KMS-11 (cell line): ENCODE measurements around the gene SH3GL2.

Experiments used
- H2AFZ ChIP-seq: fragments of 200-600 bp; sonication (generic); 2 replicates; pipeline ENCODE4 v1.6.1; 2016; ENCODE audit warnings: antibody characterized with exemption, mixed run types, low read depth
- H3K27ac ChIP-seq: fragments of 200-600 bp; sonication (generic); 2 replicates; pipeline ENCODE4 v1.6.1; 2016; ENCODE audit warnings: mild to moderate bottlenecking, mixed run types
- H3K27me3 ChIP-seq: fragments of 200-600 bp; sonication (generic); 2 replicates; pipeline ENCODE4 v1.6.1; 2017; ENCODE audit warnings: mild to moderate bottlenecking, low read depth, mixed run types, moderate library complexity; ENCODE audit not compliant: insufficient read depth
- H3K36me3 ChIP-seq: fragments of 200-600 bp; sonication (generic); 2 replicates; pipeline ENCODE4 v1.6.1; 2017; ENCODE audit warnings: mild to moderate bottlenecking, mixed run types; ENCODE audit not compliant: insufficient read depth
- H3K4me1 ChIP-seq: fragments of 200-600 bp; sonication (generic); 2 replicates; pipeline ENCODE4 v1.6.1; 2016; ENCODE audit warnings: mild to moderate bottlenecking, low read depth, mixed run types; ENCODE audit not compliant: poor library complexity, severe bottlenecking
- H3K4me2 ChIP-seq: fragments of 200-600 bp; sonication (generic); 2 replicates; pipeline ENCODE4 v1.7.0; 2016; ENCODE audit warnings: mild to moderate bottlenecking, mixed run types
- H3K4me3 ChIP-seq: fragments of 200-600 bp; sonication (generic); IDR thresholded peaks from 2 replicates; pipeline ENCODE4 v1.6.1; 2017; ENCODE audit warnings: low read depth, low read length, mixed read lengths; ENCODE audit not compliant: insufficient read depth
- H3K79me2 ChIP-seq: fragments of 200-600 bp; sonication (generic); 2 replicates; pipeline ENCODE4 v1.6.1; 2016; ENCODE audit warnings: low read depth, mixed run types; ENCODE audit not compliant: insufficient read depth
- H3K9ac ChIP-seq: fragments of 200-600 bp; sonication (generic); 2 replicates; pipeline ENCODE4 v1.6.1; 2016; ENCODE audit warnings: mild to moderate bottlenecking, mixed run types
- H4K20me1 ChIP-seq: fragments of 200-600 bp; sonication (generic); 2 replicates; pipeline ENCODE4 v1.6.1; 2016; ENCODE audit warnings: mild to moderate bottlenecking, mixed run types; ENCODE audit not compliant: insufficient read depth
- CTCF ChIP-seq: fragments of 200-600 bp; sonication (generic); conservative IDR thresholded peaks from 2 replicates; pipeline ENCODE4 v1.6.1; 2017; ENCODE audit warnings: low read depth, mild to moderate bottlenecking, antibody characterized with exemption, low read length, moderate library complexity, mixed read lengths

The SH3GL2 gene

DNA sequence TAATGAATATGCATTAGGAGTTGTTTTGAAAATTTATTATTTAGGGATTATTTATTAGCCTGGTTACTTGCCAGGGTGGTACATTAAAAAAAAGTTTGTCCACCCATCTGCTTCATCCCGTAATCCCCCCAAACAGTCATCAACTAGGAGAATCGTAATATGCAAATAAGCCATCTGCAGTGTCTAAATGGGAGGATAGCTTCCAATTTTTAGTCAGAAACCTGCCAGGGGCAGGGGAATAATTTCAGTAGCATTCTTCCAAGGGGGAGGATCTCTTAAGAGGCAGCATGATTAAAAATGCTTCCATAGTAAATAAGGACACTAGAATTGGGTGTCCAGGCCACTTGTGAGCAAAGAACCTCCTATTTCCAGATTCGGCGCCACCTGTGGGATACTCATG lies 43.3 kb downstream of the SH3GL2 start:
- Histone ChIP-seq H3K27ac (no peak overlapping the region), H3K27me3 (no peaks in the 10 kb centered on the region), H3K36me3 (no peaks in the 10 kb centered on the region), H3K4me3 (no peak overlapping the region), H3K4me2 (no peak overlapping the region), H3K79me2 (no peaks in the 10 kb centered on the region), H4K20me1 (no peaks in the 10 kb centered on the region), H3K9ac (no peak overlapping the region), H2AFZ (no peak overlapping the region), H3K4me1 (no peaks in the 10 kb centered on the region)
- no peak for TF ChIP-seq CTCF

DNA sequence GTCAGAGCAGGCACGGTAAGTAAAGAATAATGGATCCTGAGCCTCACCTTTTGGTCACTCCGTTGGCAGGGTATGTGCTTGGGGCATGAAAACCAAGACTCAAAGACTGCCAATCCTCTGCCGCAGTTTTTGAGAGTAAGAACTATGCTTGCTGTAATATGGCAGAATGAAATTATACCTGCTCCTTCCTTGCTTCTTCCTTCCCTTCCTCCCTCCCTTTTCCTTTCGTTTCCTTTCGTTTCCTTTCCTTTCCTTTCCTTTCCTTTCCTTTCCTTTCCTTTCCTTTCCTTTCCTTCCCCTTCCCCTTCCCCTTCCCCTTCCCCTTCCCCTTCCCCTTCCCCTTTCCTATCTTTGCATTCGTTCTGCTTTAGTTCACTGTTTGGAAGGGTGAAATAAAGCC lies 43.9 kb downstream of the SH3GL2 start:
- Histone ChIP-seq H3K27me3 (no peaks in the 10 kb centered on the region), H4K20me1 (no peaks in the 10 kb centered on the region), H3K4me1 (no peaks in the 10 kb centered on the region), H3K27ac (no peak overlapping the region), H3K9ac (no peak overlapping the region), H3K4me3 (no peak overlapping the region), H3K4me2 (no peak overlapping the region), H3K36me3 (no peaks in the 10 kb centered on the region), H3K79me2 (no peaks in the 10 kb centered on the region), H2AFZ (no peak overlapping the region)
- TF ChIP-seq CTCF: no peak

DNA sequence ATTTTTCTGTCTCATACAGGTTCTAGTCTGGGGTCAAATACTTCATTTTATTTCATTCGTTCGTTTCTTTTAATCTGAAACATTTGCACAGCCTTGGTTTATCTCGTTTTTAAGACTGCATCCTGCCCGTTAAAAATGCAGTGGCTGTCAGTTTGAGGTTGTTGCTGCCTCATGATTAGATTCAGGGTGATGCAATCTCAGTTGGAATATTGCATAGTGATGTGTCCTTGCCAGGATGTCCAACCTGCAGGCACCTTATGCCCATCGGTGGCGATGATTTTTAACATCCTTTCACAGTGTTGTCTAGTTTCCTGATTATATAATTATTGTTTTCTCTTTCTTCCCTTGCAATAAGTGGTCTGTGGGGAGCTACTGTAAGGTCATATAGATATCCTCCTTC lies 45.1 kb downstream of the SH3GL2 start:
- no peaks in the 10 kb centered on the region for H3K4me1 ChIP-seq
- no peaks in the 10 kb centered on the region for H3K79me2 ChIP-seq
- TF ChIP-seq CTCF: no peak
- no peak overlapping the region for H2AFZ ChIP-seq
- H3K4me3 ChIP-seq: no peak overlapping the region
- no peaks in the 10 kb centered on the region for H4K20me1 ChIP-seq
- H3K27ac ChIP-seq: no peak overlapping the region
- no peaks in the 10 kb centered on the region for H3K36me3 ChIP-seq
- no peaks in the 10 kb centered on the region for H3K27me3 ChIP-seq
- no peak overlapping the region for H3K9ac ChIP-seq
- H3K4me2 ChIP-seq: no peak overlapping the region

DNA sequence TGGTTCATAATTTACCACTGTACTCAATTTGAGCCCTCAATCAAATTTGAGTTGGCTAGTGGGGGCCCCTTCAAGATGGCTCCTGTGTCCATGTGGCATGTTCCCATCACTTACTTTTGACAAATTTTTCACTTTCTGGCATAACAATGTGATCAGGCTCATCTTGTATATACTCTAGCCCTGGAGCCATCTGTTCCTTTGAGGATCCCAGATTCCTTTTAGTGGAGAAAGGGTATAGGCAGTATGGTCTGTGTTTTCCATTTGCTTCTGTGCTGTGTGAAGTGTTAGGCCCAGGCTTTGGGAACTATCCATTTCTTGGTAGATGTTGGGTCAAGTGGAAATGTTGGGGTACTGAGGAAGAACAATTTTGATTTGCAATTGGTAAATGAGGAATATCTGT lies 45.7 kb downstream of the SH3GL2 start:
- Histone ChIP-seq H2AFZ (no peak overlapping the region), H3K36me3 (no peaks in the 10 kb centered on the region), H3K4me2 (no peak overlapping the region), H3K27me3 (no peaks in the 10 kb centered on the region), H4K20me1 (no peaks in the 10 kb centered on the region), H3K4me3 (no peak overlapping the region), H3K4me1 (no peaks in the 10 kb centered on the region), H3K27ac (no peak overlapping the region), H3K9ac (no peak overlapping the region), H3K79me2 (no peaks in the 10 kb centered on the region)
- no peak for TF ChIP-seq CTCF
